ENCODE measurements around the gene CCDC142. TPM values are rescaled to one million over a fixed set of nuclear protein-coding genes. Genes with fewer than 3 reads are reported as not detected.

The CCDC142 gene
- polyA plus RNA-seq, 1 donor (not counting 4 experiments of a cell fraction or from before 2014, with no cell fraction given), result 4.7 TPM

DNA sequence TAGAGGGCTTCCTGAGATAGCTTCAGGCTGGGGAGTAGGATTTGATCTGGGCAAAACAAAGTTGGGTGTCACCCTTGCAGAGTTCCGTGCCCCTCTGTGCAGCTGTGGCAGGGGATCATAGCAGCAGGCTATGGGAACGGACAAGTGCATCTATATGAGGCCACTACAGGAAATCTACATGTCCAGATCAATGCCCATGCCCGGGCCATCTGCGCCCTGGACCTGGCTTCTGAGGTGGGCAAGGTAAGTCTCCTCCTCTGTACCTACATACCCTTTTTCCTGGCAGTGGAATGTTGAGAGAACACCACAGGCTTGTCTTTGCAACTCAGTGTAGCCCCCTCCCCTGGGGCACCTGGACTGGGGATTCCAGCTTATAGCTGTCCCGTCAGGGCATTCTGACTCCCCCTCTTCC, 57.8 kb downstream of the CCDC142 start:
- Histone ChIP-seq H3K27me3 (ENCODE audit: control insufficient read depth, extremely low read depth, insufficient read depth, low read length) (no peaks in the 10 kb centered on the region), H3K4me1 (ENCODE audit: control insufficient read depth, extremely low read depth, insufficient read depth, low read length) (peaks cover 81% of the 10 kb centered on the region), H4K20me1 (ENCODE audit: control insufficient read depth, extremely low read depth, insufficient read depth, low read length) (no peaks in the 10 kb centered on the region), H3K36me3 (ENCODE audit: control insufficient read depth in 2 of 2, extremely low read depth in 1 of 2, insufficient read depth in 2 of 2, low read length in 2 of 2) (peaks cover 24 to 52% of the 10 kb centered on the region in 2 experiments), H3K9me1 (ENCODE audit: control insufficient read depth, extremely low read depth, insufficient read depth, low read length) (peaks cover 4% of the 10 kb centered on the region), H3K4me3 (ENCODE audit: control insufficient read depth in 2 of 3, extremely low read depth in 1 of 3, insufficient read depth in 2 of 3, low read depth in 1 of 3, low read length in 3 of 3) (peak overlapping the region in 2 of 3 experiments; percentile 13 to 29), H3K27ac (ENCODE audit: control insufficient read depth, insufficient read depth, low read length) (peak overlapping the region; percentile 96), H3K79me2 (ENCODE audit: control insufficient read depth, insufficient read depth, low read length) (peaks cover 2% of the 10 kb centered on the region), H3K4me2 (ENCODE audit: control insufficient read depth, extremely low read depth, insufficient read depth, low read depth, low read length) (peak overlapping the region; percentile 68), H3K9me3 (ENCODE audit: control insufficient read depth, low read depth, low read length) (no peaks in the 10 kb centered on the region), H3K9ac (ENCODE audit: control insufficient read depth, extremely low read depth, insufficient read depth, low read length) (peak overlapping the region; percentile 76), H2AFZ (ENCODE audit: control insufficient read depth, low read length) (no peak overlapping the region)
- DNase-seq (ENCODE audit: low read depth, low spot score) (no peak), FAIRE-seq (peak; percentile 5)
- dilution Hi-C loops (cut with MboI; ENCODE audit: extremely low pct_ligation_motif_present, low sequenced_read_pairs), result no loop called here
- TF ChIP-seq EZH2 (IDR thresholded peaks at IDR 0.05; ENCODE audit: low read length) (no peak), CTCF (optimal IDR thresholded peaks at IDR 0.05 in 1 of 3, IDR thresholded peaks at IDR 0.05 in 1 of 3, conservative IDR thresholded peaks at IDR 0.05 in 1 of 3; ENCODE audit: extremely low read depth in 1 of 3, insufficient read depth in 2 of 3, low read length in 3 of 3) (no peak)

DNA sequence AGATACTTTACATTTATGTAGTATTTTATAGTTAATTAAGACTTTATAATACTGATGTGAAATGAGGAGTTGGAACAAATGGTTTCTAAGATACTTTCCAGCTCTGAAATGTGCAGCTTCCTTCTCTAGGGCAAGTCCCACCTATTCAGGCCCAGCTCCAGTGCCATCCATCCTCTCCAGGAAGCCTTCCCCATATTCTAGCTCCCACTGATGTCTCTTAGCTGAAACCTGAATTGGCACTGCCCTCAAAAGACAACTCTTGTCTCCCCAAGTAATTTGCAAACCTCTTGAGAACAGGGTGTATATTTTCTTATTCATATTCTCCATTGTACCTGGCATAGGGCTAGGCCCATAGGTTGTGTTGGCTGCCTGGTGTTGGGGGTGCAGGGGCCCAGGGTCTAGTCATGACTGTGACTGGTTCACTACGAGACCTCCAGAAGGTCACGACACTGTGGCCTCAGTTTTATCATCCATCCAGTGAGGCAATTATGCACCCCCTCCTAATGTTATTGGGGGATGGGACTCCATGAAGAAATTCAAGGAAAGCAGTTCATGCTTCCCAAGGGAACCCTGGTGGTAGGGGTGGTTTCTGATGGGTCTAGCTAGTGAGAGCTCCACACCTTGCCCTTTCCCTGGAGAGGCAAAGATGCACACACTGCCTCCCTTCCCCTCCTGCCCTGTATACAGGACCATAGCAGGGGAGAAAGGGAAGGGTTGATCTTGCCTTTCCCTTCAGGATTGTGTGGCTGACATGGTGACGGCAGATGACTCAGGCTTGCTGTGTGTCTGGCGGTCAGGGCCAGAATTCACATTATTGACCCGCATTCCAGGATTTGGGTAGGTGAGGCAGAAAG, 58.4 kb downstream of the CCDC142 start:
- H3K27me3 ChIP-seq (ENCODE audit: control insufficient read depth, extremely low read depth, insufficient read depth, low read length), result no peaks in the 10 kb centered on the region
- peak overlapping the region; percentile 96 for H3K27ac ChIP-seq (ENCODE audit: control insufficient read depth, insufficient read depth, low read length)
- H3K36me3 ChIP-seq (ENCODE audit: control insufficient read depth in 2 of 2, extremely low read depth in 1 of 2, insufficient read depth in 2 of 2, low read length in 2 of 2), result peaks cover 19 to 46% of the 10 kb centered on the region in 2 experiments
- peak overlapping the region; percentile 68 for H3K4me2 ChIP-seq (ENCODE audit: control insufficient read depth, extremely low read depth, insufficient read depth, low read depth, low read length)
- no peaks in the 10 kb centered on the region for H4K20me1 ChIP-seq (ENCODE audit: control insufficient read depth, extremely low read depth, insufficient read depth, low read length)
- FAIRE-seq, result peak; percentile 75
- peak overlapping the region in 1 of 3 experiments; percentile 13 for H3K4me3 ChIP-seq (ENCODE audit: control insufficient read depth in 2 of 3, extremely low read depth in 1 of 3, insufficient read depth in 2 of 3, low read depth in 1 of 3, low read length in 3 of 3)
- peaks cover 75% of the 10 kb centered on the region for H3K4me1 ChIP-seq (ENCODE audit: control insufficient read depth, extremely low read depth, insufficient read depth, low read length)
- H3K9ac ChIP-seq (ENCODE audit: control insufficient read depth, extremely low read depth, insufficient read depth, low read length), result peak overlapping the region; percentile 76
- dilution Hi-C loops (cut with MboI; ENCODE audit: extremely low pct_ligation_motif_present, low sequenced_read_pairs), result no loop called here
- no peak for DNase-seq (ENCODE audit: low read depth, low spot score)
- H3K9me3 ChIP-seq (ENCODE audit: control insufficient read depth, low read depth, low read length), result no peaks in the 10 kb centered on the region
- peaks cover 2% of the 10 kb centered on the region for H3K79me2 ChIP-seq (ENCODE audit: control insufficient read depth, insufficient read depth, low read length)
- TF ChIP-seq EZH2 (IDR thresholded peaks at IDR 0.05; ENCODE audit: low read length) (no peak), CTCF (optimal IDR thresholded peaks at IDR 0.05 in 1 of 3, IDR thresholded peaks at IDR 0.05 in 1 of 3, conservative IDR thresholded peaks at IDR 0.05 in 1 of 3; ENCODE audit: extremely low read depth in 1 of 3, insufficient read depth in 2 of 3, low read length in 3 of 3) (no peak)
- H2AFZ ChIP-seq (ENCODE audit: control insufficient read depth, low read length), result no peak overlapping the region
- H3K9me1 ChIP-seq (ENCODE audit: control insufficient read depth, extremely low read depth, insufficient read depth, low read length), result peaks cover 4% of the 10 kb centered on the region

Other genes with a start within 250 kb of the CCDC142 start
- gene SLC4A5, start 139.6 kb downstream of the CCDC142 start, polyA plus RNA-seq, result 0.08 to 0.45 TPM (median 0.22 TPM) in 3 replicates
- 110 to 137 TPM (median 119 TPM) in 3 replicates for gene DCTN1, start 102.7 kb downstream of the CCDC142 start, polyA plus RNA-seq
- 0.58 to 1.5 TPM (median 0.89 TPM) in 3 replicates for gene C2orf81, start 61.4 kb downstream of the CCDC142 start, polyA plus RNA-seq
- 35.2 to 54.6 TPM (median 35.2 TPM) in 3 replicates for gene WDR54, start 61.3 kb downstream of the CCDC142 start, polyA plus RNA-seq
- 110 to 180 TPM (median 145 TPM) in 3 replicates for gene RTKN, start 41.1 kb downstream of the CCDC142 start, polyA plus RNA-seq
- gene INO80B, start 27.9 kb downstream of the CCDC142 start, polyA plus RNA-seq, result 16.8 to 23.9 TPM (median 18.8 TPM) in 3 replicates
- 72.3 to 143 TPM (median 75.5 TPM) in 3 replicates for gene WBP1, start 24.6 kb downstream of the CCDC142 start, polyA plus RNA-seq
- gene MOGS, start 17.6 kb downstream of the CCDC142 start, polyA plus RNA-seq, result 52.8 to 72.0 TPM (median 63.1 TPM) in 3 replicates
- gene MRPL53, start 10.3 kb downstream of the CCDC142 start, polyA plus RNA-seq, result 28.5 to 31.0 TPM (median 29.0 TPM) in 3 replicates
- gene TTC31, start 83 bp upstream of the CCDC142 start, polyA plus RNA-seq, result 16.8 to 18.2 TPM (median 17.7 TPM) in 3 replicates
- gene LBX2, start 16.6 kb upstream of the CCDC142 start, polyA plus RNA-seq, result 0.09 to 0.11 TPM (median 0.10 TPM) in 3 replicates
- gene PCGF1, start 24.7 kb upstream of the CCDC142 start, polyA plus RNA-seq, result 29.1 to 42.2 TPM (median 33.6 TPM) in 3 replicates
- gene TLX2, start 31.5 kb upstream of the CCDC142 start, polyA plus RNA-seq, result not detected in 3 replicates
- gene DQX1, start 43.2 kb upstream of the CCDC142 start, polyA plus RNA-seq, result 5.7 to 10.2 TPM (median 5.9 TPM) in 3 replicates
- 94.9 to 141 TPM (median 114 TPM) in 3 replicates for gene AUP1, start 46.7 kb upstream of the CCDC142 start, polyA plus RNA-seq
- 25.5 to 30.8 TPM (median 27.8 TPM) in 3 replicates for gene HTRA2, start 46.9 kb upstream of the CCDC142 start, polyA plus RNA-seq
- 0.21 to 0.57 TPM (median 0.26 TPM) in 3 replicates for gene LOXL3, start 70.9 kb upstream of the CCDC142 start, polyA plus RNA-seq
- gene DOK1, start 71.7 kb upstream of the CCDC142 start, polyA plus RNA-seq, result 0.97 to 2.0 TPM (median 0.99 TPM) in 3 replicates
- 0.19 to 0.26 TPM (median 0.21 TPM) in 3 replicates for gene M1AP, start 165.3 kb upstream of the CCDC142 start, polyA plus RNA-seq
- gene SEMA4F, start 171.2 kb upstream of the CCDC142 start, polyA plus RNA-seq, result 8.0 to 10.7 TPM (median 8.6 TPM) in 3 replicates

All from keratinocyte (primary cell).